CMK (cell line): ENCODE data around the gene ACTR6.
"Not testable (repeated sequence)": the region's sequence is repeated elsewhere in the genome, so short reads cannot be mapped to it uniquely, and the experiment has no call there.

Source experiments
- DNase-seq: peaks from one replicate; pipeline ENCODE4 v3.0.0-alpha.2; 2010; ENCODE audit warnings: low read depth

ACTR6 gene

GRCh38 chr12:100200463-100201181 lies at the start of gene ACTR6:
TSS of gene ACTR6 (plus strand) at chr12:100200815. CDS start at chr12:100200852, 37 bp downstream.
- peak; percentile 81 for DNase-seq

GRCh38 chr12:100151769-100152168 lies 48.8 kb upstream of the ACTR6 start:
- DNase-seq = no peak

DNA sequence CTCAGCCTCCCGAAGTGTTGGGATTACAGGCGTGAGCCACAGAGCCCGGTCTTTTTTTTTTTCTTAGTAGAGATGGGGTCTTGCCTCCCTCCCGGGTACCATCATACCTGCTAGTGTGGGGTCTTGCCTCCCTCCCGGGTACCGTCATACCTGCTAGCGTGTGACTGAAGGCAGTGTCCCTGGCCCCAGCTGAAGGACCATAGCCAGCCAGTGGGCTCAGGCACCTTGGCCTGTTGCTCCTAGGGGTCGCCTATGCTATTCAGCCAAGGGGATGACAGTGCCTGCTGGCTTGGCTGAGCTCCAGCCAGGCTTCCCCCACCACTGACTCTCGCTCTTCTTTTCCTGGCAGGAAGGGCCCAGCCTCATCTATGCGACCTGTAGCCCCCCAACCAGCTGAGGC lies 47.5 kb upstream of the ACTR6 start:
- DNase-seq = no peak

GRCh38 chr12:100154474-100155247 lies 46.0 kb upstream of the ACTR6 start:
- peak; percentile 38 for DNase-seq

- DNase-seq = no peak
These were observed 43.7 kb upstream of the ACTR6 start for GRCh38 chr12:100156731-100157426.

GRCh38 chr12:100157427-100157821 lies 43.2 kb upstream of the ACTR6 start:
- no peak for DNase-seq

GRCh38 chr12:100158535-100158934 lies 42.1 kb upstream of the ACTR6 start:
- no peak for DNase-seq

GRCh38 chr12:100159391-100160104 lies 41.1 kb upstream of the ACTR6 start:
- no peak for DNase-seq

DNA sequence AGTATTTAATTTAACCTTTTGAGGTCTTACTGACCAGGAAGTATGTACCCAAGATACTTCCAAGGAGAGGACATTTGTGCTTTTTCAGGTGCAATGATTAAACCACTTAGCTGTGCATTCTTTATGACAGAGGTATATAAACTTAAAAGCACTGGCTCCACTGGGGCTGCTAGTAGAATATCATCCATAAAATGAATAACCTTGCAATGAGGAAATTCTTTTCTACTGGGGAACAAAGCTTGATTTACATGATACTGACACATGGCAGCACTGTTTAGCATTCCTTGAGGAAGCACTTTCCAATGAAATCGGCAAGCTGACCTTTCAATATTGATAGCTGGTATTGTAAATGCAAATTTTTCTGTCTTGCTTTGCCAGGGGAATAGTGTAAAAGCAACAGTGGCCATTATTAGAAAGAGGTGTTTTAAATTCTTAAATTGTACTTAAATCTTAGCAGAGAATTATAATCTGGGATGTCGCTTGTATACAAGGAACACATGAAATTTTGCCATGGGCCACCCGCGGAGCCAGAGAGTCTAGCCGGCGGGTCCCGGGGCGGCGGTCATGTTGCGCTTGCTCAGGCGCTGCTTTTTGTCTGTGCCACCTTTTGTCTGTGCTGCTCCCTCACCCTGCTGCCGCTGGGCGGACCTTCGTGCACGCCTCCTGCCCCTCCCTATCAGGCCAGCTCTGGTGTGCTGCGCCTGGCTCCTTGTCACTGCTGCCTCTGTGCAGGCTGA lies 37.0 kb upstream of the ACTR6 start:
- peak; percentile 33 for DNase-seq

- DNase-seq = no peak
These were observed 36.4 kb upstream of the ACTR6 start for GRCh38 chr12:100164153-100164704.

GRCh38 chr12:100165356-100165755 lies 35.3 kb upstream of the ACTR6 start:
- DNase-seq = no peak

DNA sequence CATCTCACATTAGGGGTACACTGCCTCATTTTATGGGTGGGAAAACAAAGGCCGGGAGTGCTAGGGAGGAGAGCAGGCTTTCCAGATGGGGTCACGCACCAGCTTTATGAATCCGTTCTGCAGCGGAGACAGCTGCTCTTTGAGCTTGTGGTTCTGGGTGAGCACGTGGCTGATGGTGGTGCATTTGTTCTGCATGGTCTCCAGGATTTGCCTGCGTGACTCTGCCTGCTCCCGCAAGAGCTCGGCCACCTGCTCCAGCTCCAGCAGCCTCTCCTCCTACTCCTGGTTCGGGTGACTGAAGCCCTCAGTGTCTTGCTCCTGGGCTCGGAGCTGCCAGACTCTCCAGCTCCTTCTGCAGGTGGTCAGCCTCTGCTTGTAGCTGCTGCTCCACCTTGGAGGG lies 34.4 kb upstream of the ACTR6 start:
- DNase-seq = no peak

GRCh38 chr12:100168562-100168961 lies 32.1 kb upstream of the ACTR6 start:
- no peak for DNase-seq

DNA sequence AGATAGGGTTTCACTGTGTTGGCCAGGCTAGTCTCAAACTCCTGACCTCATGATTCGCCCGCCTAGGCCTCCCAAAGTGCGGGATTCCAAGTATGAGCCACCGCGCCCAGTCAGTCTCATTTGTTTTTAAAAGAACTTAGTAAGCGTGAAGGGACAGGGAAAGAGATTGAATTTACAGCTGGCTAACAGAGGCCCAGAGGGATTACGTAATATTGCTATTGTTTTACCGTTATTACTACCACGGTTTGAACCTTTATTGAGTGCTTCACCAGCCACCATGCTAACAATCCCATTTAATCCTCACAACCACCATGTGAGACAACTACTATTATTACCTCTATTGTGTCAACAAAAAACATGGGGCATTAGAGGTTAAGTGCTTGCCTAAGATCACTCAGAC lies 31.3 kb upstream of the ACTR6 start:
- no peak for DNase-seq

DNA sequence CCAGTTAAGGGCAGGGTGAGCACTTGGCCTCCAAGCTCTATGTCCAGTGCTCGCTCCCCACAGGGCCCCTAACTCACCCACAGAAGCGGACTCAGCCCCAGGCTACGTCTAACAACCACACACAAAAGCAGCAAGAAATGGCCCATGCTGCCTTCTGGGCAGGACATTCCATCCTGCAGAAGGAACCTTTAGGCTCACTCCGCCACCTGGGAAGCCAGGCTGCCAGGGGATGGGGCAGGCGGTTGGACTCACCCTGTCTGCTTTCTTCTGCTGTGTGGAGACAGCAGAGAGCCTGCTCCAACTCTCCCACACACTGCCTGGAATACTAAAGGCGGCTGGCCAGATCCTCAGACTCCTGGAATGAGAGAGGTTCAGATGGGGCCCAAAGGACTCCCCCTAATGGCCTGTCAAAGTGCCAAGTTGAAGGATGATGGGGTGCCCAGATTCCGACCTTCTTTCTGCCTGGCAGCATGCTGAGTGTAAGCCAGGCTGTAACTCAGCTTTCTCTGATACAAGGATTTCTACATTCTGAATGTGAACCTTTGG lies 30.2 kb upstream of the ACTR6 start:
- no peak for DNase-seq

GRCh38 chr12:100171248-100171647 lies 29.4 kb upstream of the ACTR6 start:
- no peak for DNase-seq

- DNase-seq = no peak
These were observed 27.5 kb upstream of the ACTR6 start for GRCh38 chr12:100173111-100173510.

DNA sequence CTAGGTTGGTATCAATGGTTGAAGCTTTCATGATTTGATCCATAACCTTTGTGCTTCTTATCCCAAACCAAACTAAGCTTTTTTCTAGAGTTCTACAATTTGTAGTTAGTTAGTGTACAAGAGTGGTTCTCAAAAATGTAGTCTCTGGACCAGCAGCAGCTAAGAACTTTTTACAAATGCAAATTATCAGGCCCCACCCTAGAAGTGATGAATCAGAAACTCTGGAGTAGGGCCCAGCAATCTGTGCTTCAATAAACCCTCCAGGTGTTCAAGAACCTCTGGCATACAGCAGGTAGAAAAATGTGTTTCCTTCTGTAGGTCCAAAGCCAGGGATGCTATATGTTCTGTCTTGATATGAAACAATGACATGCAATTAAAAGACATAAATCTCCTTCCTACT lies 26.1 kb upstream of the ACTR6 start:
- DNase-seq = no peak

GRCh38 chr12:100176493-100176892 lies 24.1 kb upstream of the ACTR6 start:
- DNase-seq = not testable (repeated sequence)

DNA sequence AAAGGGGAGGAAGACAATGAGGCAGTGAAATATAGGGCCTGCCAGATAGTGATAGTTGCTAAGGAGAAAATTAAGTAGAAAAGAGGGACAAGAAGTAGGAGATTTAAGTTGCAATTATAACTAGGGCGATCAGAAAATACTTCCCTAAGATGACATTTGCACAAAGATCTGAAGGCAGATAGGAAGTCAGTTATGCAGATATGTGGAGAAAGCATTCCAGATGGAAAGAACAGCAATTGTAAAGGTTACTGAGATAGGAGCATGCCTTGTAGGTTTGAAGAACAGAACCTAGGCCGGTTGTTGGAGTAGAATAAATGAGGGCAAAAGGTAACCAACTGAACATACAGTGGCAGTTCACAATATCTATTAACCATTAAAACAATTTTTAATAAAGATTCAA lies 21.4 kb upstream of the ACTR6 start:
- DNase-seq = no peak

DNA sequence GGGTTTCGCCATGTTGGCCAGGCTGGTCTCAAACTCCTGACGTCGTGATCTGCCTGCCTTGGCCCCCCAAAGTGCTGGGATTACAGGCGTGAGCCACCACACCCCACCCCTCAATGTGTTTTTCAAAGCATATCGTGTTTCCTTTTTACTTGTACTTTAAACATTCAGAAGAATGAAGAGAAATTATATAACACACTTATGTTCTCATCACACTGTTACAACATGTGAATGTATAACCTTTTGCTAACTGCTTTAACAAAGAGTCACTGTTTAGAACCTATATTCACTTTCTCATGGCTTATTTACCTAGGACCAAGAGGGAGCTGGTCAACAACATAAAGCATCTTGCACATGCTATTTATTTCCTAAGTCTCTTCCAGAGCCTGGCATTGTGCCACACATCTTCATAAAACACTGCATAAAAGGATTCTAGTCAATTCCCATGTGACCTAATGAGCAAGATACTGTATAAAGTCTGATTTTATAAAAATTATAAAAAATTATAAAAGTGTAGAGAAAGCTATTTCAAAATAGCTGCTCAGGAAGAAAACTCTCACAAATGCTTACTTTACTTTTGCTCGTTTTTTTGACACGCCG lies 16.0 kb upstream of the ACTR6 start:
- DNase-seq = no peak
